K562 (cell line): ENCODE results near the gene YWHAB.

ENCODE experiments used
- CBX8 ChIP-seq: fragments of 200-600 bp; sonication (generic); IDR thresholded peaks from 2 replicates; pipeline ENCODE4 v1.6.1; 2012; ENCODE audit warnings: borderline replicate concordance, mixed run types, low read depth, mild to moderate bottlenecking, moderate library complexity, mixed read lengths, low read length, control low read depth, inconsistent platforms; ENCODE audit not compliant: poor library complexity, severe bottlenecking; ENCODE audit errors: extremely low read depth
- CREB3 ChIP-seq: fragments of 450-650 bp; conservative IDR thresholded peaks from 2 replicates; pipeline ENCODE4 v1.6.1; 2016; ENCODE audit warnings: missing genetic modification characterization, low read depth, mild to moderate bottlenecking, missing compliant biosample characterization, moderate library complexity
- CTCF ChIP-seq, 3 experiments: IDR thresholded peaks in 2 of 3; conservative IDR thresholded peaks in 1 of 3; 2 replicates each; pipeline ENCODE4 v1.5.1; 2011 to 2012; ENCODE audit warnings: low read length in 3 of 3, mild to moderate bottlenecking in 3 of 3, control low read depth in 2 of 3, improper control_type of control experiment in 1 of 3, inconsistent platforms in 1 of 3, low read depth in 1 of 3, mixed read lengths in 1 of 3, moderate library complexity in 1 of 3; ENCODE audit not compliant: insufficient read depth in 2 of 3
- EZH2 ChIP-seq: IDR thresholded peaks from 2 replicates; pipeline ENCODE4 v1.6.1; 2012; ENCODE audit warnings: low read depth, mild to moderate bottlenecking, inconsistent platforms, low read length, borderline replicate concordance
- GATA2 ChIP-seq: sonication (generic); formaldehyde crosslinking; IDR thresholded peaks from 2 replicates; pipeline ENCODE4 v1.4.0; 2020; ENCODE audit warnings: mild to moderate bottlenecking, missing genetic modification reagents
- MAFF ChIP-seq: IDR thresholded peaks from 2 replicates; pipeline ENCODE4 v1.6.1; 2012; ENCODE audit warnings: low read length, improper control_type of control experiment
- MLLT1 ChIP-seq, 2 experiments: fragments of 450-650 bp; IDR thresholded peaks; 2 replicates each; pipeline ENCODE4 v1.6.1; 2016
- RERE ChIP-seq: sonication (generic); formaldehyde crosslinking; IDR thresholded peaks from 2 replicates; pipeline ENCODE4 v1.8.0; 2023; ENCODE audit warnings: missing genetic modification reagents, mild to moderate bottlenecking, borderline replicate concordance
- ZBTB40 ChIP-seq, 2 experiments: fragments of 450-650 bp in 1 of 2; sonication (generic) in 1 of 2; formaldehyde crosslinking in 1 of 2; IDR thresholded peaks; 2 replicates each; pipeline versions ENCODE4 v1.7.1 to v1.9.0; 2016 to 2022; ENCODE audit warnings: inconsistent platforms in 1 of 2, mild to moderate bottlenecking in 1 of 2, missing genetic modification reagents in 1 of 2
- ZNF274 ChIP-seq: IDR thresholded peaks from 2 replicates; pipeline ENCODE4 v1.6.1; 2011; ENCODE audit warnings: low read depth, mild to moderate bottlenecking, low read length, moderate library complexity, borderline replicate concordance

GRCh38 chr20:44851545-44851944, 34.0 kb upstream of the YWHAB start:
- TF ChIP-seq CTCF (IDR thresholded peaks at IDR 0.05 in 2 of 3, conservative IDR thresholded peaks at IDR 0.05 in 1 of 3; ENCODE audit: insufficient read depth in 2 of 3, low read depth in 1 of 3, low read length in 3 of 3) (no peak), ZNF274 (no peak), RERE (CRISPR knock-in tag) (no peak), MLLT1 (IDR thresholded peaks at IDR 0.05) (no peak), ZBTB40 (IDR thresholded peaks at IDR 0.05) (no peak), ZBTB40 (CRISPR knock-in tag; IDR thresholded peaks at IDR 0.05) (no peak), GATA2 (no peak), EZH2 (no peak), MAFF (no peak), CREB3 (tag) (no peak), CBX8 (no peak)
